HG03457 (cell line): ENCODE data around the gene MIX23.

ENCODE experiments used
- ATAC-seq: cut with Tn5 transposase; IDR thresholded peaks from one replicate; pipeline ENCODE4 v1.9.1; 2021; ENCODE audit warnings: moderate number of reproducible peaks; ENCODE audit not compliant: unreplicated experiment

MIX23 gene

DNA sequence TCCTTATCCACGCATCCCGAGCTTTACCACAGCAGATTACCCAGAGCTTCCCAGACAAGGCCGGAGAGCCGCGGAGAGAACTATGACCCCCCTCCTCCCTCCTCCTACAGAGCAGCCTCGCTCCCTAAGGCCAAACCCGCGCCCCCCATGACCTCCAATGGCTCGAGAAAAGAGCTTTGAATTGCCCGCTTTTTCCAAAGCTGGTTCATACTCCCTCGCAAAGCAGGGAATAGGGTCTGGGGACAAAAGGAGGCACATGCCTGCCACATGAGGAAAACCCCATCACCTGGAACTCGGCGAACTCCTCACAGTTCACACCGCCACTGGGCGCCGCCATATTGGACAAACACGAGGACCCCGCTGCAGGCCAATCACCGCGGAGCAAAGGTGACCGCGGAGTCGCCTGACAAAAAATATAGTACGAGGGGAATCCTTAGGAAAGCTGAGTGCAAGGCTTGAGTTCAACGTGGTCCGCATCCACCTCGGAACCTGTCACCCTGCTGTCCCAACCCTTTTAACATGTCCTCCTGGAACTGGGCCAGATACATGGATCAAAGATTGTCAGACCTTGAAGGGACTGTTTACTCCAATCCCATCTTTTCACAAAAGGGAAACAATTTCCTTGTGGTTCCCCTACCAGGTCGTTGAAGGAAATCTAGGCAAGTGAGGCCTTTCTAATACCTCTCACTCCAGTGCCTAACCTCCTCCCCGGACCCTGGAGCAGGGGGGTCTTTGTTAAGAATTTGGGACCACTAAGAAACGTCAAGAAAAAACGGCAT, at the start of gene MIX23:
TSS of gene MIX23 (minus strand) at position 344 of the 779 bp plus-strand sequence. CDS start at position 337, 7 bp downstream.
- ATAC-seq, result no peak

DNA sequence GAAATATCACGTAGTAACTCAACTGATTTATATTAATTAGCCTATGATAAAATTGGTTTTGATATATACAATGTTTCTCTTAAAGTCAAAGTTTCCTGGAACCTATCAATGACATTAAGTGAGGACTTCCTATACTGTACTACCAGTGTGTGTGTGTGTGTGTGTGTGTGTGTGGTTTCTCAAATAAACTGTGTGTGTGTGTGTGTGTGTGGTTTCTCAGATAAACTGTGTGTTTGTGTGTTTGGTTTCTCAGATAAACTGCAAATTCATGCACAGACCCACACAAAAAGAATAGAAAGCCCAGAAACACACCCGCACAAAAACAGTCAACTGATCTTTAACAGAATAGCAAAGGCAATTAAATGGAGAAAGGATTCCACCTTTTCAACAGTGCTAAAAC, 47.3 kb upstream of the MIX23 start:
- no peak for ATAC-seq

DNA sequence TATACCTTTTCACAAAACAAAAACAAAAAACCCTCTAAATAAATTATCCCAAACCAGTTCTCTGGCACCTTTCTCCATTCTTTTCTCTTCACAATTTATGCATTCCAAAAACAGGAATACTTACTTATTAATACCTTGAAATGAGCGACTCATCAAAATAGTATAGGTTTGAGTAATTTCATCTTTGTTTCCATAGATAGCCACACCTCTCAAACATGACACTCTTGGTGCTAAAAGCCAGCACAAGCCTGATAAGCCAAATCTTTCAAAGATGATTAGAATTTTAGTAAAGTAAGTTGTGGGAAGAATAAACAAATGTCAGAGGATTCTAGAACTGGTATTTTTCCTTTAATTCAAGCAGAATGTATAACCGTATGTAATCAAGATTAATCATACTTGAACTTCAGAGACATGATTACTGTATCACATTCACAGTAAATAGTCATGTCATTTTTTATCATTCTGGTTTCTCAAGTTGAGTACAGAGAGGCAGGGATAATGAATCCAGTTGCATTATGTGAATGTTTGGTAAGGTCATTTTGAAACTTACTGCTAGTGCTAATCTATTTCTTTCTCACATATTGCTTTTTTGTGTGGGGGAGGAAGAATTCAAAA, 44.9 kb upstream of the MIX23 start:
- no peak for ATAC-seq

DNA sequence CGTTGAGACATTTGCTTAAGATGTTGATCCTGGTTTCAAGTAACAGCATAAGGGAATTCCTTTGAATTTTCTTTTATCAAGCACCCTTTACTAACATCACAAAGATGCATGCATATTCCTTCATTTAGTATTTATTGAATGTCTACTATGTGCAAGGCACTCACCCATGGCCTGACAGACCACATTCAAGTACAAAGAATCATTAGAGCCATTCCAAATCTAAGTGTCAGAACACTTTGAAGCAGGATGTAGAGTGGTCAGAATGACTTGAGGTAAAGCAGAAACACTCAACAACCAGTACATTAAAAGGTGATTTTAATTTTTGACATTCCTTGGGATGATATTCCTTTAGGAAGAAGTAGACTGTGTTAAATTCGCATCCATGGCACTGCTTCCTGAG, 38.8 kb upstream of the MIX23 start:
- no peak for ATAC-seq

DNA sequence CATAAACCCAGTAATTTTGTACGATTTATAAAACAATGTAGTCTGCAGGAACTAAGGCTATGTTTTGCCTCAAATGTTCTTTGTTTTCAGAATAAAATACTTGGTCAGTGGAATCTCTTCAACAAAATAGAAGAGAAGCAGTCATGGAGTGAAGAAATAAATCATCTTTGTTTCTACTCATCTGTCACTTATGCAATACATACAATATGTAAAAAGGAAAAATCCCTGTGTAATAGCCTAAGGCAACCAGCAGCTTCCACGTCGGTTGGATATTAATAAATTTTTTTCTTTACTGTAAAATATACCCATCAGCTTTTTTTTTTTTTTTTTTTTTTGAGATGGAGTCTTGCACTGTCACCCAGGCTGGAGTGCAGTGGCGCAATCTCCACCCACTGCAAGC, 38.1 kb upstream of the MIX23 start:
- ATAC-seq, result no peak

DNA sequence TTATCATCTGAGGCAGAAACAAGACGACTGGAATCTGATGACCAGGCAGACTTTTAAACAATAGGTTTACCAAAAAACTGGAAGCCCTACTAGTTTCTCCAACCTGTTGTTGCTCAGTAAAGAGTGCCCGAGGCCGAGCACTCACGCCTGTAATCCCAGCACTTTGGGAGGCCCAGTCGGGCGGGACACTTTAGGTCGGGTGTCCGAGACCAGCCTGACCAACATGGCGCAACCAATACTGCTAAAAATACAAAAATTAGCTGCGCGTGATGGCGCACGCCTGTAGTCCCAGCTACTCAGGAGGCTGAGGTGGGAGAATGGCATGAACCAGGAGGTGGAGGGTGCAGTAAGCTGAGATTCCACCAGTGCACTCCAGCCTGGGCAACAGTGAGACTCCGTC, 33.9 kb upstream of the MIX23 start:
- no peak for ATAC-seq

DNA sequence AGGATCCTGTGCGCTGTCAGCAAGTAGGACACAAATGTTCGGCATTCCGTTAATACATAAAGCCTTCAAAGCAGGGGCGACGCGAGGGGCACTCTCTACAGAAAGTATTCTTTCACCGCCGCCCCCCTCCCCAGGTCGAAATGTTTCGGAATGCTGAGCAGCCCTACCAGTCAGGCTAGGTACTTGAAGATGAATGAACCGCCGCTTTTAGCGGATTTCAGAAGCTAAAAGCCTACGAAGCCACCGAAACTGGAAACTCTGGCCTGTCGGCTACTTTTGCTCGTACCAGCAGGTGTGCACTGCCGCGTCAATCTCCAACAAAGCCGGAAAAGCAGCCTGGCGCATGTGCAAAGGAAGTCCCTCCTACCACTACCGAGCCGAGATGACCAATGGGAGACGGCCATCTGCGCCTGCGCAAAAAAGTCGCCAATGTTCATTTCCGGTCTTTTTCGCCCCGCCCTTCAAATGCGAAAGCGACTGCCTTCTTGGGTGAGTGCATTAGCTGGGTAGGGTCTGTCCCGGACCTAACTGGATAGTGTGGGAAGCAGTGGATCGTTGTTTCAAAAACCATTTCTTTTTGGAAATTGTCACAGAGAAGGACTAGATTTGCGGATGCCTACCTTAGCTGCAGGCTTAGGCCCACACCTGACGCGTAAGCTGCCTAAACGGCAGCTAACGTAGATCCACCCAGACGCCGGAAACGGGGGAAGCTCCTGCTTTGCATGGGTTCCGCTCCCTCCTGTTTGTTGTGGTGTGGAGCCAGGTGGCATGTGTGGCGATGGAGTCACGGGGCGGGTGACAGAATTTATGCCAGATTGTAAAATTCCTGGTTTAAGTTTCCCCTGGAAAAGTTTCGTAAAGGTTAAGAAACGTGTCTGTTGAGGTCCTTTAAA, 33.0 kb upstream of the MIX23 start, which contains the start of gene WDR5B:
TSS of gene WDR5B (minus strand) at position 301 of the 893 bp plus-strand sequence. CDS start 534 bp downstream, outside the sequence.
- ATAC-seq, result peak; percentile 70

DNA sequence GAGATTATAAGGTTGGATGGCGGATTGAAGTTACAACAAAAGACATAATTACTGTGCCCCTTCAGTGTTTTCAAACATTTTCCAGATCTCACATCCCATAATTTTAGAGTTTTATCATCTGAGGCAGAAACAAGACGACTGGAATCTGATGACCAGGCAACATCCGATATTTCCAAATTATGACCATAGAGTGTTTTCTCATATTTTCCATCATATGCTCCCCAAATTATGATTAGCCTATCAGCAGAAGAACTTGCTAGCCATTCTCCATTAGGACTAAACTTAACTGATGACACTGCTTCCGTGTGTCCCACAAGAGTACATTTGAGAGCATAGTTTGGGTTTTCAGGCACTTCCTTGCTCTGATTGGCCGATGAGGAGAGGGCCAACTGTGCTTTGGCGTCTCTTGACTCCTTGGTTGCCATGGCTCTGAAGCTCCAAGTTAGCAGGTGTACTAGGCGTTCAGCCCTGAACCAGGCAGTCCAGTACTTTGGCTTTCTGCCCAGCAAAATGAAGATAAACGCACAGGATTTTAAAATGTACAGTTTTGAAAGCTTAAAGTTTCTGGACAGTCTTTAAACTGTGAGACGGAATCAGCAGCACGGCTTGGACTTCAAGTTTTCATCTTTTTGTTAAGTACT, 32.2 kb upstream of the MIX23 start:
- peak; percentile 37 for ATAC-seq

DNA sequence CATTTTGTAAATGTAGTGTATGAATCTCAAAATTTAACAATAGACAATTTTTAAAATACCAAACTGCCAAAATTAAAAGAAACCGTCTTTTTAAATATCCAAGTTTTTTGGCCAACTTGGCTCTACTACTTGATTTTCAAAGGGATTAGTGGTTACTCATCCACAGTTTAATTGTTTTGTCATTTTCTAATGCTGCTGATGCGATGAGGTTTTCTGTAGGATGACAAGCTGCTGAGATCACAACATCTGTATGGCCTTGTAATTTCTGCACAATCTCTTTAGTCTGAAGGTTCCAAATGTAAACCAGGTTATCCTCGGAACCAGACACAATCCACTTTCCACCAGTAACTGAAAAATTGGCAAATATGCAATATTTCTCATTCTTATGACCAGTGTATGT, 31.4 kb upstream of the MIX23 start:
- no peak for ATAC-seq

DNA sequence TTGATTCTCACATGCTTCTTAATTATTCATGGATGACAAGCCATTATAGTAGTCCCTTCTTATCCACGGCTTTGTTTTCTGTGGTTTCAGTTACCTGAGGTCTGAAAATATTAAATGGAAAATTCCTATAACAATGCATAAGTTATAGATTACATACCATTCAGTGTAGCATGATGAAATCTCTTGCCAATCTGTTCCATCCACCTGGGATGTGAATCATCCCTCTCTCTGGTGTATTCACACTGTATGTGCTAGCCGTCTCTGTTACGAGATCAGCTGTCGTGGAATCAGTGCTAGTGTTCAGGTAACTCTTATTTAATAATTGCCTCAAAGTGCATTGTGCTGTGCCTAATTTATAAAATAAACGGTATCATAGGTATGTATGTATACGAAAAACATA, 27.6 kb upstream of the MIX23 start:
- ATAC-seq, result no peak

DNA sequence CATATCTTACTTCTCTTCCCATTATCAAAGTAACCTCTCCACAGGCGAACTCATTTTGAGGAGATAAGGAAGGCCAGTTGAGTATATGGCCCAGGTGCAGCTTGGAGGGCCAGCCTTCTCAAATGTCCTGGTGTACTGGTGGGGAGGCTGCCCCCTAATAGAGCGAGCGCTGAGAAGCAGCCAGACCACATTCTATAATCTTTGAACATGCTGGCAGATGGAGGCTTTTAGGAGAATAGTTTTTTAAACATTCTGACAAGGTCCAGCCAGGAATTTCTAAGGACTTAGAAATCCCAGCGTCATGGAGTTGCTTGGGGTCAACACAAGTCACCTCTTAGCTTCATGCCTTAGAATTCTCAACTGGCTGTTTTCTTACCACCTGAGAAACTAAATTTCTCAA, 27.1 kb upstream of the MIX23 start:
- no peak for ATAC-seq

DNA sequence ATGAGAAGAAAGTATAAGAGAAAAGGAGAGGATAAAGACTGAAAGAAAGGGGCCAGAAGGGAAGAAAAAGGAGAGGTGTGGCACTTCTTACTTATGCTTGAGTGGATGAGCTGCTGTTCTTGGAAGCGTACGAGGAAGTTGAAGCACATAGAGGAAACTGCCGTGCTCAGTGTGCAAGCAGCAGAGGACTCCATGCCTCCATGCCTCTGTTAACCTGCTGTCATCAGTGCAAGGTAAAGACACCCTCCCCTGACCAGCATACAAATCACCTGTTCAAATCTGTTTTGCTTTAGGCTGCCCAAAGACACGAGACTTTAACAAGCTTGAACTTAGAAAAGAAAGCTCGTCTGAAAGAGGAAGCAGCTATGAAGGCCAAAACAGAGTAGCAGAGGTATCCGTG, 26.4 kb upstream of the MIX23 start:
- no peak for ATAC-seq

DNA sequence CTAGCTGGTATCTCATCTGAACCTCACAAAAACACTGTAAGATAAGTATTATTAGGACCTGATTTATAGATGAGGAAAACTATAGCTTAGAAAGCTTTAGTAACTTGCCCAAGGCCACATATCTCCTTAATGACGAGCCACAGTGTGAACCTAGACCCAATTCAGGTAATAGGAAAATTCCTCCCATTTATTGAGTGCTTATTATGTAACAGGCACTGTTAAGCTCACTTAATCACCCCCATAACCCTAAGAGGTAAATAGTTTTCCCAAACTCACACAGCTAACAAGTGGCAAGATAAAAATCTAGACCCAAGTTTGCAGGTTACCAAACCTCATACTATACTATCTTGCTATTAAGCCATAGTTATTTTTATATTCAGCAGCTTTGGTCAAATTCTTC, 24.9 kb upstream of the MIX23 start:
- no peak for ATAC-seq

DNA sequence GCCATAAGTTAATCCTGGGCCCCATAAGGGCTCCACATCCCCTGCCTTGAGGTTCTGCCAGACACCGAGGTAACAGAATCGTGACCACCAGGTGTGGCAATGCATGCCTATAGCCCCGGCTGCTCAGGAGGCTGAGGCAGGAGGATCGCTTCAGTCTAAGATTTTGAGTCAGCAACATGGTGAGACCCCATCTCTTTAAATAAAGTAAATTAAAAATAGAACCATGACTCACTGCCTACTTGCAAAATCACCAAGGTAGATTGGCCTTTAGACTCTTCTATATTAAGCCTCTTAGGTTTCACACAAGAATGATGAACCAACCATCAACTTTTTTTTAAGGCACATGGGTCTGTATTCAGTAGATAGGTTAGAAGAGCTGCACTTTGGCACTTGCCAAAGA, 23.2 kb upstream of the MIX23 start:
- no peak for ATAC-seq

DNA sequence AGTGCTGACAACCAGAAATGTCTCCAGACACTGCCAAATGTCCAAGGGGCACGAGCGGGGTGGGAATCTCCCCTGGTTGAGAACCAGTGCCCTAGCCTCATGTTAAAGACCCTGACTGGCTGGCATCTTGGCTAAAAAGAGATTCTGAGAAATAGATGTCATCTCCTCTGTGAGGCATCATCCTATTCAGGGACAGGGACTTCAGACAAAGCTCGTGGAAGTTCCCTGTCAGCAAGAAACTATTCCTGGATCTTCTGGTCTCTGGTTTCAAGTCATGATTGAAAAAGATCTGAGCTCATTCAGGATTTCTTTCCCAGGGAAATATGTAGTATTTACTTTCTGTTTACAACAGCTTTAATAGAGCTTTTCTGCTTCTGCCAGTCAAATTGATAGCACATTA, 22.0 kb upstream of the MIX23 start:
- ATAC-seq, result no peak

DNA sequence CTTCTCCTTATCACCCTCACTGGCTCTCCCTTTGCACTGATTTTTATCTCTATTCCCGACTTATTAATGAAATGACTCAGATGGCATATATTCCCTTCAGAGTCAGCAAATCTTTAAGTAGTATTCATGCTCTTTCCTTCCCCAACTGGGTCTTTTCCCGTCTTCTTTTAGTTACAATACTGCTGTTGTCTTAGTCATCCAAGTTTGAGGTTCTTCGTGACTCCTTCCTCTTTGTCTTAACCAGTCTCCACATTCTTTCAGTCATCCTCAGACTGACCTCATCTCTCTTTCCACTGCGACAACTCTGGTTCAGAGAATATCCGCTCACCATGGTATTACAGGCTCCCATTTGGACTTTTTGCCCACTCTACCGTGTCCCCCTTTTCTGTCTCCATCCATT, 20.5 kb upstream of the MIX23 start:
- ATAC-seq, result no peak

DNA sequence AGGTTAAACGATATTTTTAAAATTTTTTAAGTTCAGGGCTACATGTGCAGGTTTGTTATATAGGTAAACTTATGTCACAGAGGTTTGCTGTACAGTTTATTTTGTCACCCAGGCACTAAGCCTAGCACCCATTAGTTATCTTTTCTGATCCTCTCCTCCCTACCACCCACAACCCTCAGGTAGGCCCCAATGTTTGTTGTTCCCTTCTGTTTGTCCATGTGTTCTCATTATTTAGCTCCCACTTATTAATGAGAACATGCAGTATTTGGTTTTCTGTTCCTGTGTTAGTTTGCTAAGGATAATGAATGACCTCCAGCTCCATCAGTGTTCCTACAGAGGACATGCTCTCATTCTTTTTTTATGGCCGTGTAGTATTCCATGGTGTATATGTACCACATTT, 15.9 kb upstream of the MIX23 start:
- ATAC-seq, result no peak

DNA sequence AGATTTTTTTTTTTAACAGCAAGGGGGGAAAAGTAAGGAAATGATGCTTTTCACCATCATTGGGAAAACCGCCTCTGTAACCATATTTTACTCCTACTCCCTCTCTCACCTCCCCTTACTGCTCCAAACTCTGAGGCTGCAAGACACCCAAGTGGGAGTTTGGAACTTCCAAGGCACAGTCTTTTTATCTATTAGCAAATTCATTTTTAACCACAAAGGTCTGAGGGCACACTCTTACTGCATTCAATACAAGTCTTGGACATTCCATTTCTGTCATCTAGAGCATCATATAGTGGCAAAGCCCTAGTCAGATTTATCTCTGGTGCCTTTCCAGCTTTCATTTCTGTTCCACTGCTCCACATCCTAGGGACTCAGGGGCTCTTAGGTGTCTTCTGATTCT, 14.2 kb upstream of the MIX23 start:
- ATAC-seq, result no peak

DNA sequence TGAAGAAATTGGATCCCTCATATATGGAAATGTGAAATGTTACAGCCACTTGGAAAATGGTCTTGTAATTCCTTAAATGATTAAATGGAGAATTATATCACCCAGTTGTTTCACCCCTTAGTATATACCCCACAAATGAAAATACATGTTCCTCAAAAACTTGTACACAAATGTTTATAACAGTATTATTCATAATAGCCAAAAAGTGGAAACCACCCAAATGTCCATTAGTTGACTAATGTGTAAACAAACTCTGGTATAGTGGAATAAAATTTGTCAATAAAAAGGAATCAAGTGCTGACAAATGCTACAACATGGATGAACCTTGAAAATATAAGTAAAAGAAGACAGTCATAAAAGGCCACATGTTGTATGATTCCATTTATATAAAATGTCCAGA, 13.5 kb upstream of the MIX23 start:
- ATAC-seq, result no peak

DNA sequence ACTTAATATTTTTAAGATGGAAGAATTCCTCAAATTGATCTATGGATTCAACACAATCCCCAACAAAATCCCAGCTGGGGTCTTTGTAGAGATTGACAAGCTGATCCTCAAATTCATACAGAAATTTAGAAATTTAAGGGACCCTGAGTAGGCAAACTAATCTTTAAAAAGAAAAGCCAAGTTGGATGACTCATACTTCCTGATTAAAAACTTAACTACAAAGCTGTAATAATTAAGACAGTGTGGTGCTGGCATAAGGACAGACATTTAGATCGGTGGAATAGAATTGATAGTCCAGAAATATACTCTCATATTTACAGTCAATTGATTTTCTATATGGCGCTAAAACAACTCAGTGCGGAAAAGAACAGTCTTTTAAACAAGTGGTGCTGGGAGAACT, 12.6 kb upstream of the MIX23 start:
- ATAC-seq, result no peak

DNA sequence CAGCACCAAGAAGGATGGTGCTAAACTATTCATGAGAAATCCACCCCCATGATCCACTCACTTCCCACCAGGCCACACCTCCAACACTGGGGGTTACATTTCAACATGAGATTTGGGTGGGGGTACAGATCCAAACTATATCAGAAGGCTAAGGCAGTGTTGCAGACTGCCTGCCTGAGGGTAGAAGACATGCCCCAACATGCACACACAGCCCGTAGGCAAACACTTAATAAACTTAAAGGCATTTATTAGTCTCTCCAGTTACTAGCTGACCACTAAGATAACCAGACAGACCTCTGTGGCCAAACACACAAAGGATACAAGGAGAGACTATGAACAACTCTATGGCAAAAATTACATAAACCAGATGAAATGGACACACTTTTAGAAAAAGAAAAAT, 11.1 kb upstream of the MIX23 start:
- ATAC-seq, result no peak
